Stimulated activated naive CD8-positive, alpha-beta T cell treated with anti-CD3 and anti-CD28 coated beads, Interleukin-15, amount 100 ng/mL, for 72 hours (primary cell): Measurements from ENCODE around the gene MICAL3.

Experiments
- ATAC-seq: fragments of 150-1000 bp; cut with Tn5 transposase; 2 replicates; pipeline ENCODE4 v1.10.0; 2021; ENCODE audit warnings: mild to moderate bottlenecking, moderate library complexity
- DNase-seq, 2 donors: peaks; one replicate each; pipeline ENCODE4 v3.0.0; 2021 to 2022
- H3K27ac Mint-ChIP-seq, 2 donors: one replicate each; pipeline ENCODE4 v1.8.0; 2022; ENCODE audit warnings: mild to moderate bottlenecking in 2 of 2, mixed read lengths in 2 of 2, moderate library complexity in 2 of 2
- H3K27me3 Mint-ChIP-seq: one replicate; pipeline ENCODE4 v1.8.0; 2022; ENCODE audit warnings: mixed read lengths
- H3K4me1 Mint-ChIP-seq: one replicate; pipeline ENCODE4 v1.8.0; 2022; ENCODE audit warnings: mild to moderate bottlenecking, mixed read lengths
- H3K4me3 Mint-ChIP-seq, 2 donors: one replicate each; pipeline ENCODE4 v1.8.0; 2022; ENCODE audit warnings: mild to moderate bottlenecking in 2 of 2, mixed read lengths in 2 of 2, moderate library complexity in 1 of 2
- H3K9me3 Mint-ChIP-seq, 2 donors: one replicate each; pipeline ENCODE4 v1.8.0; 2022; ENCODE audit warnings: mixed read lengths in 2 of 2

MICAL3 gene

GRCh38 chr22:17847360-17848078 is 176.8 kb downstream of the MICAL3 start:
- no peaks in the 10 kb centered on the region for H3K9me3 Mint-ChIP-seq
- DNase-seq (no peak), ATAC-seq (no peak)
- H3K27me3 Mint-ChIP-seq, result no peaks in the 10 kb centered on the region
- no peak overlapping the region for H3K27ac Mint-ChIP-seq
- no peak overlapping the region for H3K4me3 Mint-ChIP-seq
- H3K4me1 Mint-ChIP-seq, result peaks cover 2% of the 10 kb centered on the region

- ATAC-seq (no peak), DNase-seq (no peak)
- Mint-ChIP-seq H3K27ac (no peak overlapping the region), H3K4me3 (no peak overlapping the region), H3K27me3 (no peaks in the 10 kb centered on the region), H3K4me1 (peaks cover 6% of the 10 kb centered on the region), H3K9me3 (no peaks in the 10 kb centered on the region)
These were observed 177.9 kb downstream of the MICAL3 start for GRCh38 chr22:17846326-17846992.

GRCh38 chr22:17845790-17846189 is 178.6 kb downstream of the MICAL3 start:
- Mint-ChIP-seq H3K4me3 (no peak overlapping the region), H3K9me3 (no peaks in the 10 kb centered on the region), H3K4me1 (peaks cover 6% of the 10 kb centered on the region), H3K27ac (no peak overlapping the region), H3K27me3 (no peaks in the 10 kb centered on the region)
- no peak for ATAC-seq
- DNase-seq, result no peak

- ATAC-seq (no peak), DNase-seq (no peak)
- Mint-ChIP-seq H3K27ac (peak overlapping the region in 1 of 2 donors; percentile 69), H3K4me3 (no peak overlapping the region), H3K27me3 (no peaks in the 10 kb centered on the region), H3K9me3 (no peaks in the 10 kb centered on the region), H3K4me1 (peaks cover 6% of the 10 kb centered on the region)
These were observed 179.0 kb downstream of the MICAL3 start for GRCh38 chr22:17845327-17845726.

DNA sequence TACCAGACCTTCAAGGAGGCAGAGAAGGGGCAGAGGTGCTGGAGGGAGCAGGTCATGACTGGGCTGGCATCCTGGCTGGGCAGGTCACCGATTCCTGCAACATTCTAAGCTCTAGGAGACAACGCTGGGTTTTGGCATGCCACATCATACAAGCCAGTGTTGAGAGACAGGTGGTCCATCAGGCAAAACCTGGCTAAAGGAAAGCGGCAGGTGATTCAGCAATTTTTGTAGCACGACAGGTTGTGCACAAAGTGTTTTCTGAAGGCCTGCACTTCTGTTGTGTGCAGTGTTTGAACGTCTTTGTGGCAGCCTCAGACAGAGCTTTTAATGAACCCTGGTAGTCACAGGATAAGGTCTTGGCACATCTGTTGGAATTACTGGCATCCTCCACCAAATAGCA is 180.2 kb downstream of the MICAL3 start:
- H3K27ac Mint-ChIP-seq, result no peak overlapping the region

GRCh38 chr22:17842386-17842785 is 182.0 kb downstream of the MICAL3 start:
- Mint-ChIP-seq H3K9me3 (no peaks in the 10 kb centered on the region), H3K4me3 (peak overlapping the region; percentile 22 to 31), H3K27ac (peak overlapping the region in 1 of 2 donors; percentile 76), H3K27me3 (no peaks in the 10 kb centered on the region), H3K4me1 (peaks cover 6% of the 10 kb centered on the region)
- ATAC-seq (peak; percentile 85), DNase-seq (peak in 1 of 2 donors; percentile 36)

More for the DNA sequence above, 180.2 kb downstream of the MICAL3 start:
- DNase-seq, result no peak
- H3K4me1 Mint-ChIP-seq, result peaks cover 6% of the 10 kb centered on the region
- no peak for ATAC-seq
- H3K27me3 Mint-ChIP-seq, result no peaks in the 10 kb centered on the region
- H3K4me3 Mint-ChIP-seq, result no peak overlapping the region
- no peaks in the 10 kb centered on the region for H3K9me3 Mint-ChIP-seq

DNA sequence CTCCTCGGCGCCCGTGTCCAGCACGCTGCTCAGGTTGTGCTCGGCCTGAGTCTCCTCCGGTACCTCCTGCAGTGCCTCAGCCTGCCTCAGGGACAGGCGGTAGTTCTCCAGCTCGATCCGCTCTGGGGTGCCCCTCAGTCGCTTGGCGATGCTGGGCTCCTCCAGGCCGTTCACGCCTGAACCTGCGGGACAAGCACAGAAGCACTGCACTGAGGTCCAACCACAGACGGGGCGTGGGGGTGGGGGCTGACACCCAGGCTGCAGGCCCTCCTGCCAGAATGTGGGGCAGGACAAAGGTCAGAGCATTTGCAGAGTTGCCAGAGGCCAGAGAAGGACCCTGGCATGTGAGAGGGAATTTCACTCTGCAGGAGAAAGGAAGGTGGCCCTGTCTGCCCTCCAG is 182.5 kb downstream of the MICAL3 start:
- DNase-seq (no peak), ATAC-seq (no peak)
- H3K4me1 Mint-ChIP-seq, result peaks cover 6% of the 10 kb centered on the region
- H3K4me3 Mint-ChIP-seq, result no peak overlapping the region
- H3K27me3 Mint-ChIP-seq, result no peaks in the 10 kb centered on the region
- H3K9me3 Mint-ChIP-seq, result no peaks in the 10 kb centered on the region
- H3K27ac Mint-ChIP-seq, result no peak overlapping the region

DNA sequence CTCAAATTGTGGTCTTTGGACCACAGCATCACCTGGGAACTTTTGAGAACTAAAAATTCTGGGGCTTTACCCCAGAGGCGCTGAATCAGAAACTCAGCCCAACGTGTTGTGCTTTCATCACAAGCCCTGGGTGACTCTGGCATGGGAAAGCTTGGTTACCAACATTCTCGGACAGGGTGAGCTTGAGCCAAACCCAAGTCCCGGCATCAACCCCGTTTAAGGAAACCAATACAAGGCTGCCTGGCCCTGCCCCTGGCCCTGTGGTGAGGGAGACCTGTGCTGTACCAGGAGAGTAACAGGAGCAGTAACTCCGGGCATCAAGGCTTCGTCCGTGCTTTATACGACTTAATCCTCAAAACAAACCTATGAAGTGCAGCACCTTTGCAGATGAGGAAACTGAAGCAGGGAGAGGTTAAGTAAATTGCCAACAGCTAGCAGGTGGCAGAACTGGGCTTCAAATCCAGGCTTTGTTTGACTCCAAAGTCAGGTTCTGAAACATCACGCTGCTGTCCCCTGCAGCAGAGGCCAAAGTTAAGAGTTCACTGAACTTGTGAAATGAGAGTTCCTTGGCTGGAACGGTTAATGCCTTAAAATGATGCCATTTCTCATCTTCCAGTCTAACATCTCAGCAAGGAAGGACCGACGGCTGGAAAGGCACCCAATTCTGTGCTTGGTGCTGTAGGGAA is 186.0 kb downstream of the MICAL3 start:
- H3K9me3 Mint-ChIP-seq, result no peaks in the 10 kb centered on the region
- peaks cover 6% of the 10 kb centered on the region for H3K4me1 Mint-ChIP-seq
- DNase-seq (no peak), ATAC-seq (no peak)
- H3K27me3 Mint-ChIP-seq, result no peaks in the 10 kb centered on the region
- no peak overlapping the region for H3K4me3 Mint-ChIP-seq
- H3K27ac Mint-ChIP-seq, result no peak overlapping the region

GRCh38 chr22:17836992-17837742 is 187.2 kb downstream of the MICAL3 start:
- Mint-ChIP-seq H3K9me3 (no peaks in the 10 kb centered on the region), H3K27ac (peak overlapping the region in 1 of 2 donors; percentile 25), H3K27me3 (no peaks in the 10 kb centered on the region), H3K4me1 (no peaks in the 10 kb centered on the region), H3K4me3 (no peak overlapping the region)
- ATAC-seq (no peak), DNase-seq (no peak)

GRCh38 chr22:17835256-17835655 is 189.1 kb downstream of the MICAL3 start:
- Mint-ChIP-seq H3K27ac (no peak overlapping the region), H3K27me3 (no peaks in the 10 kb centered on the region)

DNA sequence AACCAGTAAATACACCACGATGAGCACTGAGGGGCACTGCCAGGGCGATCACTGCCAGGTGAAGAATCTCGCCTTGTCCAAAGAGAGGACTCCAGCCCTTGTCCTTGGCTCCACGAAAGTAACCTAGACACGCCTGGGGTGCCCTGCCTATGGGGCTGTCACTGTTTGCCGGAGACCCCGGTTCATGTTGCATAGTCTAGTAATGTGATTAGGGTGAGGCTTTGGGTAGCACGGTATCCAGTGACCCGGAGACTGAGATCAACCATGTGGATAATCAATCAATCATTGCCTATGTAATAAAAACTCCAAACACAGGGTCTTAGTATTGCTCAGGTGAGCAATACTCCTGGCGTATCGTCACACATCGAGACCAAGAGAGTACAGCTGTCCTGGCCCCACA is 190.9 kb downstream of the MICAL3 start:
- no peak for DNase-seq
- no peak for ATAC-seq
- H3K9me3 Mint-ChIP-seq, result no peaks in the 10 kb centered on the region

More at GRCh38 chr22:17835256-17835655, 189.1 kb downstream of the MICAL3 start:
- H3K4me1 Mint-ChIP-seq, result peaks cover under 1% of the 10 kb centered on the region
- ATAC-seq (no peak), DNase-seq (no peak)
- H3K4me3 Mint-ChIP-seq, result no peak overlapping the region
- H3K9me3 Mint-ChIP-seq, result no peaks in the 10 kb centered on the region

DNA sequence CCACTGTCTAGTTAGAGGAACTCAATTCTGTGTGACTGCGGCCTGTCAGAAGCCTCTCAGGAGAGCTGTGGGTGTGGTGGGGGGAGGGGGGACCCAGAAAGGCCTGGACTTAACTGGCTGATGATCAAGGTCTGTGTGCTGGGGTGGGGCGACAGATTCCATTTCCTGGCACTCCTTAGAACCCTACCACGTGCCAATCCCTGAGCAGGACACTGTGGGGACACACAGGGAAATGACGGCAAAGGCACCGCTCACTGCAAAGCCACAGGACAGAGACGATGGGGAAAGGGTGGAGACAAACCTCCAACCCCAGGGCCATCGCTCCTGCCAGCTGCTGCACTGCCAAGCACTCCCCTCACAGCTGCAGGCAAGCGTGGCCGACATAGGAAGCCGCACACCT is 191.7 kb downstream of the MICAL3 start:
- Mint-ChIP-seq H3K27me3 (no peaks in the 10 kb centered on the region), H3K4me1 (peaks cover 10% of the 10 kb centered on the region), H3K9me3 (no peaks in the 10 kb centered on the region), H3K27ac (no peak overlapping the region), H3K4me3 (no peak overlapping the region)
- no peak for DNase-seq
- no peak for ATAC-seq

More for the DNA sequence above, 190.9 kb downstream of the MICAL3 start:
- no peak overlapping the region for H3K27ac Mint-ChIP-seq
- no peaks in the 10 kb centered on the region for H3K27me3 Mint-ChIP-seq
- no peak overlapping the region for H3K4me3 Mint-ChIP-seq
- peaks cover 10% of the 10 kb centered on the region for H3K4me1 Mint-ChIP-seq

GRCh38 chr22:17831501-17832251 is 192.7 kb downstream of the MICAL3 start:
- H3K27me3 Mint-ChIP-seq, result no peaks in the 10 kb centered on the region
- DNase-seq, result no peak
- ATAC-seq, result no peak
- H3K9me3 Mint-ChIP-seq, result no peaks in the 10 kb centered on the region
- no peak overlapping the region for H3K4me3 Mint-ChIP-seq
- peak overlapping the region in 1 of 2 donors; percentile 73 for H3K27ac Mint-ChIP-seq
- H3K4me1 Mint-ChIP-seq, result peaks cover 10% of the 10 kb centered on the region

- ATAC-seq, result peak; percentile 90
- H3K27ac Mint-ChIP-seq, result no peak overlapping the region
- no peak overlapping the region for H3K4me3 Mint-ChIP-seq
- peaks cover 10% of the 10 kb centered on the region for H3K4me1 Mint-ChIP-seq
- H3K9me3 Mint-ChIP-seq, result no peaks in the 10 kb centered on the region
- no peaks in the 10 kb centered on the region for H3K27me3 Mint-ChIP-seq
- peak; percentile 80 to 81 for DNase-seq
These were observed 194.1 kb downstream of the MICAL3 start for GRCh38 chr22:17830043-17830961.
